ENCODE measurements around the gene PLK3. TPM values are rescaled to one million over a fixed set of nuclear protein-coding genes. Genes with fewer than 3 reads are reported as not detected.

PLK3 gene
- total RNA-seq, 2 experiments from 2014 or later, result 52.1 to 52.7 TPM

GRCh38 chr1:44777969-44778635 is 22.1 kb upstream of the PLK3 start:
- H3K27me3 Mint-ChIP-seq, result no peaks in the 10 kb centered on the region
- H3K4me3 Mint-ChIP-seq, result peak overlapping the region; percentile 96
- CTCF ChIA-PET, result interaction anchor here (0.7 kb wide), 1 partner anchor 26 kb away, joined by 3 read pairs; no protein-coding TSS in a partner anchor
- peaks cover 40% of the 10 kb centered on the region for H3K4me1 Mint-ChIP-seq
- DNase-seq, result no peak
- H3K36me3 Mint-ChIP-seq (ENCODE audit: low read depth), result peaks cover 73% of the 10 kb centered on the region
- POLR2A ChIA-PET, result interaction anchor here (0.6 to 1.4 kb wide), 6 partner anchors 12 to 298 kb away, joined by 3 to 10 read pairs (median 4); no protein-coding TSS in a partner anchor
- no peak for ATAC-seq
- H3K9me3 Mint-ChIP-seq (ENCODE audit: low read depth), result no peaks in the 10 kb centered on the region
- intact Hi-C loops (cut with DNase I, micrococcal nuclease), result loop anchor here (2.0 to 5.0 kb wide), 3 partner anchors 31 to 744 kb away; partner anchors contain the start of genes BTBD19 (in 1 of the 2), PRDX1 (in 1 of the 2) and TESK2 (in 1 of the 2)
- peak overlapping the region; percentile 84 for H3K27ac Mint-ChIP-seq

GRCh38 chr1:44778705-44779576 is 21.2 kb upstream of the PLK3 start:
- H3K4me1 Mint-ChIP-seq, result peaks cover 46% of the 10 kb centered on the region
- ChIA-PET CTCF (interaction anchor here (0.7 kb wide), 1 partner anchor 25 kb away, joined by 3 read pairs; no protein-coding TSS in a partner anchor), POLR2A (interaction anchor here (0.6 kb wide), 2 partner anchors 47 to 299 kb away, joined by 3 to 4 read pairs; no protein-coding TSS in a partner anchor)
- no peak for ATAC-seq
- DNase-seq, result no peak
- peak overlapping the region; percentile 96 for H3K4me3 Mint-ChIP-seq
- peak overlapping the region; percentile 84 for H3K27ac Mint-ChIP-seq
- H3K9me3 Mint-ChIP-seq (ENCODE audit: low read depth), result no peaks in the 10 kb centered on the region
- intact Hi-C loops (cut with DNase I, micrococcal nuclease), result loop anchor here in 1 of 2 experiments (5.0 kb wide), 2 partner anchors 713 to 743 kb away; partner anchors contain the start of genes PRDX1 and TESK2
- peaks cover 76% of the 10 kb centered on the region for H3K36me3 Mint-ChIP-seq (ENCODE audit: low read depth)
- H3K27me3 Mint-ChIP-seq, result no peaks in the 10 kb centered on the region

- no peak for ATAC-seq
- no peak for DNase-seq
- Mint-ChIP-seq H3K4me1 (peaks cover 50% of the 10 kb centered on the region), H3K27me3 (no peaks in the 10 kb centered on the region), H3K36me3 (ENCODE audit: low read depth) (peaks cover 70% of the 10 kb centered on the region), H3K27ac (no peak overlapping the region), H3K4me3 (no peak overlapping the region), H3K9me3 (ENCODE audit: low read depth) (no peaks in the 10 kb centered on the region)
- ChIA-PET CTCF (interaction anchor here (0.6 to 1.0 kb wide), 5 partner anchors 10 to 1838 kb away, joined by 3 to 5 read pairs (median 3); partner anchors contain the start of genes ARMH1, PLK3 and TMEM53), POLR2A (interaction anchor here (0.6 to 2.1 kb wide), 6 partner anchors 9 to 59 kb away, joined by 3 to 11 read pairs (median 4); partner anchors contain the start of gene BTBD19)
- intact Hi-C loops (cut with DNase I, micrococcal nuclease), result no loop called here
Measured at GRCh38 chr1:44780583-44781121, 19.5 kb upstream of the PLK3 start.

- Mint-ChIP-seq H3K4me3 (peak overlapping the region; percentile 56), H3K27me3 (no peaks in the 10 kb centered on the region), H3K36me3 (ENCODE audit: low read depth) (peaks cover 40% of the 10 kb centered on the region), H3K9me3 (ENCODE audit: low read depth) (no peaks in the 10 kb centered on the region), H3K27ac (peak overlapping the region; percentile 27), H3K4me1 (peaks cover 43% of the 10 kb centered on the region)
- CTCF ChIA-PET, result interaction anchor here (0.9 to 3.3 kb wide), 10 partner anchors 9 to 227 kb away, joined by 3 to 13 read pairs (median 4); partner anchors contain the start of genes BTBD19, HECTD3 and RNU5D-1
- DNase-seq (no peak), ATAC-seq (no peak)
- POLR2A ChIA-PET, result interaction anchor here (1.0 to 2.9 kb wide), 6 partner anchors 9 to 227 kb away, joined by 3 to 18 read pairs (median 8); partner anchors contain the start of genes HECTD3 and RNU5D-1
- intact Hi-C loops (cut with DNase I, micrococcal nuclease), result loop anchor here in 1 of 2 experiments (1.0 kb wide), 1 partner anchor 8 kb away; the partner anchor contains the start of gene RPS8
Measured at GRCh38 chr1:44783697-44784093, 16.5 kb upstream of the PLK3 start.

- DNase-seq (peak; percentile 50), ATAC-seq (peak; percentile 46)
- POLR2A ChIA-PET, result interaction anchor here (0.5 to 2.9 kb wide), 10 partner anchors 9 to 246 kb away, joined by 3 to 18 read pairs (median 5); partner anchors contain the start of genes HECTD3, PLK3, RNU5D-1 and RPS8
- Mint-ChIP-seq H3K27me3 (no peaks in the 10 kb centered on the region), H3K4me3 (peak overlapping the region; percentile 56), H3K9me3 (ENCODE audit: low read depth) (no peaks in the 10 kb centered on the region), H3K4me1 (peaks cover 37% of the 10 kb centered on the region), H3K27ac (peak overlapping the region; percentile 60), H3K36me3 (ENCODE audit: low read depth) (peaks cover 34% of the 10 kb centered on the region)
- intact Hi-C loops (cut with DNase I, micrococcal nuclease), result loop anchor here (1.0 to 5.0 kb wide), 2 partner anchors 9 to 228 kb away; partner anchors contain the start of genes HECTD3 (in 1 of the 2), RPS8 (in 1 of the 2) and UROD (in 1 of the 2)
- CTCF ChIA-PET, result interaction anchor here (0.7 to 3.3 kb wide), 21 partner anchors 9 to 707 kb away, joined by 3 to 13 read pairs (median 4); partner anchors contain the start of genes BTBD19, HECTD3, RNU5D-1 and RPS8
Measured at GRCh38 chr1:44784094-44785028, 15.8 kb upstream of the PLK3 start.

- ATAC-seq, result no peak
- H3K27ac Mint-ChIP-seq, result peak overlapping the region; percentile 60
- ChIA-PET CTCF (interaction anchor here (0.7 to 3.3 kb wide), 23 partner anchors 9 to 706 kb away, joined by 3 to 13 read pairs (median 4); partner anchors contain the start of genes BTBD19, HECTD3, RNU5D-1 and RPS8), POLR2A (interaction anchor here (1.0 to 2.9 kb wide), 8 partner anchors 10 to 226 kb away, joined by 3 to 18 read pairs (median 10); partner anchors contain the start of genes HECTD3, PLK3, RNU5D-1 and RPS8)
- no peaks in the 10 kb centered on the region for H3K27me3 Mint-ChIP-seq
- peak overlapping the region; percentile 54 for H3K4me3 Mint-ChIP-seq
- peaks cover 37% of the 10 kb centered on the region for H3K4me1 Mint-ChIP-seq
- intact Hi-C loops (cut with DNase I, micrococcal nuclease), result loop anchor here in 1 of 2 experiments (5.0 kb wide), 1 partner anchor 227 kb away; the partner anchor contains the start of genes HECTD3 and UROD
- DNase-seq, result no peak
- no peaks in the 10 kb centered on the region for H3K9me3 Mint-ChIP-seq (ENCODE audit: low read depth)
- peaks cover 28% of the 10 kb centered on the region for H3K36me3 Mint-ChIP-seq (ENCODE audit: low read depth)
Measured at GRCh38 chr1:44785029-44785380, 15.2 kb upstream of the PLK3 start.

GRCh38 chr1:44785501-44786137 is 14.6 kb upstream of the PLK3 start:
- peaks cover 34% of the 10 kb centered on the region for H3K4me1 Mint-ChIP-seq
- ChIA-PET POLR2A (interaction anchor here (1.3 to 3.2 kb wide), 5 partner anchors 10 to 64 kb away, joined by 13 to 29 read pairs (median 16); partner anchors contain the start of genes RNU5D-1 and RPS8), CTCF (interaction anchor here (0.7 to 3.3 kb wide), 17 partner anchors 10 to 703 kb away, joined by 3 to 13 read pairs (median 4); partner anchors contain the start of genes BTBD19, RNU5D-1 and RPS8)
- no peaks in the 10 kb centered on the region for H3K9me3 Mint-ChIP-seq (ENCODE audit: low read depth)
- peak overlapping the region; percentile 69 for H3K27ac Mint-ChIP-seq
- intact Hi-C loops (cut with DNase I, micrococcal nuclease), result loop anchor here (1.0 to 5.0 kb wide), 4 partner anchors 34 to 227 kb away; partner anchors contain the start of genes HECTD3 (in 1 of the 2) and UROD (in 1 of the 2)
- peak overlapping the region; percentile 66 for H3K4me3 Mint-ChIP-seq
- H3K36me3 Mint-ChIP-seq (ENCODE audit: low read depth), result peaks cover 22% of the 10 kb centered on the region
- no peaks in the 10 kb centered on the region for H3K27me3 Mint-ChIP-seq
- ATAC-seq (no peak), DNase-seq (no peak)

GRCh38 chr1:44786138-44786840 is 13.9 kb upstream of the PLK3 start:
- peaks cover 31% of the 10 kb centered on the region for H3K4me1 Mint-ChIP-seq
- H3K9me3 Mint-ChIP-seq (ENCODE audit: low read depth), result no peaks in the 10 kb centered on the region
- intact Hi-C loops (cut with DNase I, micrococcal nuclease), result loop anchor here (1.0 to 5.0 kb wide), 4 partner anchors 33 to 226 kb away; partner anchors contain the start of genes HECTD3 (in 1 of the 2) and UROD (in 1 of the 2)
- H3K27ac Mint-ChIP-seq, result peak overlapping the region; percentile 69
- peak overlapping the region; percentile 66 for H3K4me3 Mint-ChIP-seq
- ChIA-PET POLR2A (interaction anchor here (0.6 to 3.2 kb wide), 7 partner anchors 10 to 64 kb away, joined by 3 to 29 read pairs (median 5); partner anchors contain the start of genes PLK3, RNU5D-1 and RPS8), CTCF (interaction anchor here (0.5 to 3.3 kb wide), 14 partner anchors 11 to 703 kb away, joined by 3 to 13 read pairs (median 4); partner anchors contain the start of genes BTBD19, RNU5D-1 and RPS8)
- DNase-seq (peak; percentile 85), ATAC-seq (peak; percentile 73)
- H3K27me3 Mint-ChIP-seq, result no peaks in the 10 kb centered on the region
- peaks cover 16% of the 10 kb centered on the region for H3K36me3 Mint-ChIP-seq (ENCODE audit: low read depth)
